ENCODE results near the gene RALY.

RALY gene

GRCh38 chr20:34082232-34082887 lies 88.6 kb downstream of the RALY start:
- TF ChIP-seq CTCF (conservative IDR thresholded peaks at IDR 0.05) = no peak
- peak overlapping the region; percentile 50 for H3K27ac ChIP-seq

- peak; percentile 26 for TF ChIP-seq CTCF (conservative IDR thresholded peaks at IDR 0.05)
- peak overlapping the region; percentile 50 for H3K27ac ChIP-seq
These were observed 89.4 kb downstream of the RALY start for GRCh38 chr20:34083137-34083536.

GRCh38 chr20:34083781-34084180 lies 90.1 kb downstream of the RALY start:
- no peak for TF ChIP-seq CTCF (conservative IDR thresholded peaks at IDR 0.05)
- H3K27ac ChIP-seq = peak overlapping the region; percentile 50

GRCh38 chr20:34084227-34084923 lies 90.7 kb downstream of the RALY start:
- H3K27ac ChIP-seq = peak overlapping the region; percentile 50
- no peak for TF ChIP-seq CTCF (conservative IDR thresholded peaks at IDR 0.05)

- no peak for TF ChIP-seq CTCF (conservative IDR thresholded peaks at IDR 0.05)
- H3K27ac ChIP-seq = peak overlapping the region; percentile 92
These were observed 91.9 kb downstream of the RALY start for GRCh38 chr20:34085544-34086040.

- peak overlapping the region; percentile 92 for H3K27ac ChIP-seq
- TF ChIP-seq CTCF (conservative IDR thresholded peaks at IDR 0.05) = no peak
These were observed 94.8 kb downstream of the RALY start for GRCh38 chr20:34088305-34089174.

GRCh38 chr20:34089175-34089479 lies 95.4 kb downstream of the RALY start:
- peak overlapping the region; percentile 92 for H3K27ac ChIP-seq
- no peak for TF ChIP-seq CTCF (conservative IDR thresholded peaks at IDR 0.05)
